GM03348 (cell line): ENCODE measurements around the gene PRR5L.

ENCODE experiments used
- DNase-seq: peaks from one replicate; pipeline ENCODE4 v3.0.0; 2012; ENCODE audit warnings: low spot score

Gene PRR5L

GRCh38 chr11:36358436-36358835 is 62.3 kb downstream of the PRR5L start:
- DNase-seq = no peak

- DNase-seq = no peak
Observed at GRCh38 chr11:36360318-36360717, 64.2 kb downstream of the PRR5L start.

GRCh38 chr11:36360826-36361415 is 64.8 kb downstream of the PRR5L start:
- no peak for DNase-seq

GRCh38 chr11:36361472-36361871 is 65.4 kb downstream of the PRR5L start:
- DNase-seq = no peak

GRCh38 chr11:36361901-36362391 is 65.9 kb downstream of the PRR5L start:
- DNase-seq = peak; percentile 70

DNA sequence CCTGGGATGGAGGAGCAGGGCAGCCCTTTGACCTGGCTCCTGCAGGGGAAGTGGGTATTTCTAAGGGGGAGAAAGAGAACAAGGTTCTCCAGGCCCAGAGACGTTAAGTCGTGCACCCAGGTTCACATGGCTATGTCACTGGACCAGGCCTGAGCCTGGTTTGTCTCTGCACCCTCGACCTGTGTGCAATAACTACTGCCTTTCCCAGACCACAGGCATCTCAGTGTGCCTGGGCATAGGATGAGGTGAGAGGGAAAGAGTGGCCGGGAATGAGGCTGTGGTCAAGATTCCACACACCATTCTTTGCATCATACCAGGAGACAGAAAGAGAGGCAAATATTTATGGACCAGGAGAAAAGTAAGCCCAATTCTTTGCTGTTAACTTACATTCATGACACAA is 66.8 kb downstream of the PRR5L start:
- DNase-seq = peak; percentile 41

DNA sequence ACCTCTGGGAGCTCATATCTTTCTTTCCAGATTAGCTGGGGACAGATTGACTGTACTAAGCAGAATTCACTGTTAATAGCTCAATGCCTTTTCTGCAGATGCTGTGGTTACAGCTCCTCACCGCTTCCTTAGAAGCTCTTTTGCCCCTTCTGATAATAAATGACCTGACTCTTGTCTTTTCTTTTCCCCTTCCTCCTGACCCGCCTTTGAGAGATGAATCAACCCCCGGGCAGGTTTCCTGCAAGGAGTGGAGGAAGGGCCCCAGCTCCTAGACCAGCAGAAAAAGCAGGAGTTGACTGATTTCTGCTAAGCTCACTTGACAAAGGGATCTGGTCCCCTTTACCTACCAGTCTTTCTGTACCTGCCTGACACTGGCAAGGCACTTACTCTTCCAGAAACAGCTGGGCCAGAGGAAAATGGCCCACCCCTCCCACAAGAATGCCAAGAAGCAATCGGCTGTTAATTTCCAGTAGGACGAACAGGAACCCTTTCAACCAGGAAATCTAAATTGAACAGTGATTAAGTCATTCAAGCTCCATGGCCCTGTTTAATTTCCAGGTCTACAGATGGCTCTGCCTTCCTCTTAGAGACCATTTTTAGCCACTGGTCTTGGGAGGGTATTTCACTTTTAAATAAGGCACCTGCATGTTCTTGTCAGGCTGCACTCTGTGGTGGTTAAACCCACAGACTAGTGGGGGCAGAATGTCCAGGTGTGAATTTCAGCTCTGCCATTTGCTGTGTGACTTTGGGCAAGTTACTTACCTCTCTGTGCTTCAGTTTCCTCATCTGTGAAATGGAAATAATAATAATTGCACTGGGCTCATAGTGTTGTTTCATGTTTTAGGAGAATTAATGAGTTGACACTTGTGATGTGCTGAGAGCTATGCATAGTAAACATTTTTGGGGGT is 67.5 kb downstream of the PRR5L start:
- no peak for DNase-seq

GRCh38 chr11:36364551-36365325 is 68.7 kb downstream of the PRR5L start:
- DNase-seq = no peak

GRCh38 chr11:36365907-36366306 is 69.8 kb downstream of the PRR5L start:
- DNase-seq = peak; percentile 19

- no peak for DNase-seq
Observed at GRCh38 chr11:36367806-36368680, 72.0 kb downstream of the PRR5L start.

DNA sequence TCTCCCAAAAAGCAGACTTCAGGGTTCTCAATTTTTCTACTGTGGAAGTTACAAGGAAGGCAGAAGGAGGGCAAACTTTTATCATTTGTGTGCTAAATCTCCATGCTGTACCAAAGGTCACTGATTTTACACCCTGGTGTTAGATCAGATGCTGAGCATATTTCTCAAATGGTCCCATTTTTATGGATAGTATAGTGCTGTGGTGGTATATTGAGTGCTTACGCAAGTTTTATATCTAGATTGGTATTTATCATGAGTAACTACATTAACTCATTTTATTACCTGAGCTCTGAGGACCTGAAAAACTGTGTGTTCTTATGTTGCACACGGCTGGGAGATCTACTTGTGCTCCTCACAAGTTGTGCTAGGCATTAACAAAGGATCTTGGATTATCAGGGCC is 75.1 kb downstream of the PRR5L start:
- DNase-seq = no peak

GRCh38 chr11:36371590-36371989 is 75.5 kb downstream of the PRR5L start:
- no peak for DNase-seq

DNA sequence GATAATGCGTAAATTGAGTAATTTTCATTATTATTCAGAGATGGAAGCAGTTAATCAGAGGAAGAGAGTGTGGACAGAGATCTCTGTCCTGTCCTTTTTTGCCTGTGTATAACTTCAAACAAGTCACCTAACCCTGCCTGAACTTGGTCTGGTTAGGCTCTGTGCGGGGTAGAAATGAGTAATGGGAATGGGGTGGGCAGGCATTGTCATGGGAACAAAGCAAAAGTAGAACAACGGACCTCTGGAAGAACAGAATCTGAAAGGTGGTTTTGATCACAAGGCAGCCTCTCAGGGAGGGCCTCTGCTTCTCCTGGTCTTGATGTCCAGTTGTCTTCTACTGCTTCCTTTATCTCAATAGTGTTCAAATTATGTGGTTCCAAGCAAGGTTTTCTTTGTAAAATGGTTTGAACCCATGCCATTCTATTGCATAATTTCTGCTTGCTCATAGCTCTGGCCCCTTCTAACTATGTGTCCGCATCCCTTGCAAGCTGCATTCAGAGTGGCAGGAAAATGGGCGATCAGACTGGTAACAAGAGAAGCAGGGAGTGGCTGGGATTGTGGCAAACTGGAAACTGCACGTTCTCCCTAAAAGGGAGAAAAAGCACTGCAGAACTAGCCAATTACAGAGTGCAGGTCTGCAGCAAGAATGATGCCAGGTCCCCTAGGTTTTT is 76.1 kb downstream of the PRR5L start:
- peak; percentile 75 for DNase-seq

- DNase-seq = no peak
Observed at GRCh38 chr11:36373016-36374010, 77.2 kb downstream of the PRR5L start.

DNA sequence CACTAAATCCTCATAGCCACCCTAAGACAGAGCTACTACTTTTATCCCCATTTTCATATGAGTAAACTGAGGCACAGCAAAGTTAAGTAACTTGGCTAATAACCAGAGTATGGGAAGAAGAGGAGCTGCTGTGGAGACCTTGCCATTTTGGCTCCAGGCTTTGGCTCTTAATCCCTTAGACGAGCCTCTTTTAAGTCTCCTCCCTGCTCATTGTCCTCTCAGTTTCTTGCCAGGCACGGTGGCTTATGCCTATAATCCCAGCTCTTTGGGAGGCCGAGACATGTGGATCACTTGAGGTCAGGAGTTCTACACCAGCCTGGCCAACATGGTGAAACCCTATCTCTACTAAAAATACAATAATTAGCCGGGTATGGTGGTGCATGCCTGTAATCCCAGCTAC is 78.6 kb downstream of the PRR5L start:
- no peak for DNase-seq

DNA sequence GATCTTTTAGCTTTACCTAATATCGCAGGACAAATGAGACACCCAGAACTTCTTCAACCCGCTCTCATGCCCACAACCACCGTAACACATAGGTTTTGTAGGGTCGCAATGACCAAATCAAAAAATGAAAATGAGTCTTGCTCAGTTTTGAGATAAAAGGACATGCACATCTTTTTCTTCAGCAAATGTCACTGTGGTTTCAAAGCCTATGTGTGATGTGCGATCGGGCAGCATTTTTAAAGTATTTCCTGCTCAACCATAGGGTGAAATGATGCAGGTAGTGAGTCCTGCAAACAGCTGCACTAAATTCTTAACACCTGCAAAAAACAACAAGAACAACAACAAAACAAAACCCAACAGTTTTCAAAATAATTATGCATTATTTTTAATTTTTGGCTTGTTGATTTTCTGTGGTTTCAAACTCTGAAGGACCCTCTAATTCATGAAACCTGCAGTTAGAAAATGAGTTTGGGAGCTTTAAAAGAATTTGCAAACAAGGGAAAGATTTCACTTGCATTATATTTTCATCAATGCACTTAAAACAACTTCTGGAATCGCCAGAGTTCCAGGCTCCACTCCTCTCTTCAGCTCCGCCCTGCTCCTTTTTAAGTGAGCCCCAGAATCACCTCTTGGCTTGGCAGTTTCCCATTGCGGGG is 79.4 kb downstream of the PRR5L start:
- DNase-seq = no peak

DNA sequence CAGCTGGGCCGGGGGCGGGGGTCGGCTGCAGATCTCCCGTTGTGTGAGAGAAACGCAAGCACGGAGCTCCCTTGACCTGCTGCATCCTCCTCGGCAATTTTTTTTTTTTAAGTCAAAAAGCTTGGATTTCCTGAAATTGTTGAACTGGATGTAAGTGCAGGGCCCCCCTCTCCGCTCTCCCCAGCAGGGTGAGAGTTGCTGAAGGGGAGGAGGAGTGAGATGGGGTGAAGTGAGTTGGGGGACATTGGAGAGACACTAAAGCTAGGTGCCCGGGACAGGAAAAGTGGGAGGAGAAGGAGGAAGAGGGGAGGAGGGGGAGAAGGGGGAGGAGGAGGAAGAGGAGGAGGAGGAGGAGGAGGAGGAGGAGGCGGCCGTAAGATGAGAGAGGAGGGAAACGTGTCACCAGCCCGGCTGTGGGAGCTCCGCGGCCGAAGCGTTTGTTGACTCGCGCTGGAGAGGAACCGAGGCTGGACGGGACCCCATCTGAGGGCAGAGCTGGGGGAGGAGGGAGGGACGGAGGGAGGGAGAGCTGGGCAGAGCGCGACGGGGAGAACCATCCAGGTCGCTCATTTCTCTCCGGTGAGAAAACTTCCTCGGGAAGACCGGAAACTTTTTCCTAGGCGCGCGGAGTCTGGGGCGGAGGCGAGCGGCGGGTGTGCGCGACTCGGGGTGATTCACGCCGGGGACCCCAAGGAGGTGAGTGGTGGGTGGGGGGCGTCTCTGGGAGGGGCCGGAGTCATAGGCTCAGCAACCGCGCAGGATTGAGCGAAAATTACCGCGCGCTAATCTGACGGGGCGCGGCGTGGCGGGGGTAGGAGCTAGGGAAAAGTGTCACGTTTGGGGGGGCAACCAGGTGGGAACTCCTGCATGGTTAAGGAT is 80.2 kb downstream of the PRR5L start:
- DNase-seq = peak; percentile 48
